Naive thymus-derived CD4-positive, alpha-beta T cell (primary cell): ENCODE results near the gene SCGB3A2. TPM values are rescaled to one million over a fixed set of nuclear protein-coding genes. Genes with fewer than 3 reads are reported as not detected.

Experiments
- ATAC-seq: fragments of 150-1000 bp; cut with Tn5 transposase; 2 replicates; pipeline ENCODE4 v1.10.0; 2021; ENCODE audit warnings: mild to moderate bottlenecking, moderate library complexity
- CTCF ChIA-PET: fragments of 350-600 bp; sonication (Branson Sonifier 250); formaldehyde crosslinking; loops from one replicate; lab custom pipeline; 2021; ENCODE audit warnings: antibody characterized with exemption; lab: Charles Lee
- POLR2A ChIA-PET: fragments of 350-600 bp; sonication (Branson Sonifier 250); formaldehyde crosslinking; loops from one replicate; lab custom pipeline; 2021; ENCODE audit warnings: antibody characterized with exemption, inconsistent platforms; lab: Charles Lee
- DNase-seq, 9 donors: peaks; one replicate each; pipeline versions ENCODE4 v3.0.0 to v3.0.0-alpha.2; 2020 to 2022; ENCODE audit warnings: mixed read lengths in 1 of 9
- H3K27ac ChIP-seq: one replicate; pipeline ENCODE4 v1.7.0; 2013; ENCODE audit warnings: mild to moderate bottlenecking, low read depth, low read length, moderate library complexity
- H3K27me3 ChIP-seq, 2 donors: one replicate each; pipeline ENCODE4 v1.7.0; 2013; ENCODE audit warnings: low read length in 2 of 2, mild to moderate bottlenecking in 2 of 2, moderate library complexity in 2 of 2; ENCODE audit not compliant: control insufficient read depth in 2 of 2, insufficient read depth in 2 of 2
- H3K36me3 ChIP-seq, 3 experiments: 1 replicate in 2 of 3; 2 replicates in 1 of 3; pipeline ENCODE4 v1.7.0; 2013; ENCODE audit warnings: low read length in 3 of 3, mild to moderate bottlenecking in 3 of 3, moderate library complexity in 1 of 3; ENCODE audit not compliant: insufficient read depth in 3 of 3, control insufficient read depth in 2 of 3
- H3K4me1 ChIP-seq, 2 donors: one replicate each; pipeline ENCODE4 v1.7.0; 2013; ENCODE audit warnings: low read length in 2 of 2, mild to moderate bottlenecking in 2 of 2, moderate library complexity in 1 of 2; ENCODE audit not compliant: control insufficient read depth in 2 of 2, insufficient read depth in 2 of 2
- H3K4me3 ChIP-seq: 2 replicates; pipeline ENCODE4 v1.7.0; 2013; ENCODE audit warnings: mild to moderate bottlenecking, low read length
- H3K9me3 ChIP-seq, 3 experiments: 1 replicate in 2 of 3; 2 replicates in 1 of 3; pipeline ENCODE4 v1.7.0; 2013; ENCODE audit warnings: low read length in 3 of 3; ENCODE audit not compliant: control insufficient read depth in 2 of 3
- H3K27ac Mint-ChIP-seq, 9 donors: one replicate each; pipeline ENCODE4 v1.8.0; 2020 to 2022; ENCODE audit warnings: mixed read lengths in 9 of 9, mild to moderate bottlenecking in 8 of 9, moderate library complexity in 5 of 9, inconsistent platforms in 2 of 9
- H3K27me3 Mint-ChIP-seq, 5 donors: one replicate each; pipeline ENCODE4 v1.8.0; 2021 to 2022; ENCODE audit warnings: mixed read lengths in 5 of 5, mild to moderate bottlenecking in 1 of 5
- H3K36me3 Mint-ChIP-seq, 5 donors: one replicate each; pipeline ENCODE4 v1.8.0; 2020 to 2022; ENCODE audit warnings: mixed read lengths in 5 of 5, mild to moderate bottlenecking in 3 of 5, inconsistent platforms in 1 of 5
- H3K4me1 Mint-ChIP-seq, 7 donors: one replicate each; pipeline ENCODE4 v1.8.0; 2020 to 2022; ENCODE audit warnings: mixed read lengths in 7 of 7, mild to moderate bottlenecking in 3 of 7, inconsistent platforms in 1 of 7
- H3K4me3 Mint-ChIP-seq, 10 donors: one replicate each; pipeline ENCODE4 v1.8.0; 2020 to 2022; ENCODE audit warnings: mild to moderate bottlenecking in 10 of 10, mixed read lengths in 10 of 10, moderate library complexity in 6 of 10, inconsistent platforms in 2 of 10
- H3K9me3 Mint-ChIP-seq, 11 donors: one replicate each; pipeline ENCODE4 v1.8.0; 2020 to 2022; ENCODE audit warnings: mixed read lengths in 11 of 11, mild to moderate bottlenecking in 4 of 11, inconsistent platforms in 1 of 11, moderate library complexity in 1 of 11
- intact Hi-C, 2 donors: fragments of 100-400 bp; cut with micrococcal nuclease; formaldehyde crosslinking; loops; one replicate each; pipeline ENCODE4 v1.15.1; 2023
- polyA plus RNA-seq, 2 donors: library from polyadenylated mRNA; unstranded; fragments of 300-500 nt; fragmentation: Illumina TruSeq; gene quantifications; one replicate each; pipeline ENCODE4 v1.2.3, GENCODE V29; 2021
- total RNA-seq, 6 experiments: library from RNA in 5 of 6; stranded (reverse) in 5 of 6; gene quantifications; 1 replicate in 5 of 6; 2 replicates in 1 of 6; pipeline ENCODE4 v1.2.3 and lab custom pipeline; 2021 to 2026

The SCGB3A2 gene
- total and polyA plus RNA-seq, 7 experiments from 2014 or later: not detected

- Histone ChIP-seq H3K27ac (no peak overlapping the region), H3K4me1 (no peaks in the 10 kb centered on the region), H3K9me3 (no peaks in the 10 kb centered on the region), H3K27me3 (peaks cover 0 to 3% of the 10 kb centered on the region in 2 donors), H3K4me3 (no peak overlapping the region), H3K36me3 (no peaks in the 10 kb centered on the region)
- no peak overlapping the region for H3K4me3 Mint-ChIP-seq
- H3K4me1 Mint-ChIP-seq: no peaks in the 10 kb centered on the region
- intact Hi-C loops: no loop called here
- H3K9me3 Mint-ChIP-seq: peaks cover 0 to 5% (median 0%) of the 10 kb centered on the region in 11 donors
- H3K36me3 Mint-ChIP-seq: no peaks in the 10 kb centered on the region
- ChIA-PET CTCF (no interaction called here), POLR2A (no interaction called here)
- H3K27me3 Mint-ChIP-seq: peaks cover 0 to 18% (median 4%) of the 10 kb centered on the region in 5 donors
- no peak for ATAC-seq
- no peak overlapping the region for H3K27ac Mint-ChIP-seq
- no peak for DNase-seq
These were observed 33.5 kb downstream of the SCGB3A2 start for GRCh38 chr5:147912011-147912410.

DNA sequence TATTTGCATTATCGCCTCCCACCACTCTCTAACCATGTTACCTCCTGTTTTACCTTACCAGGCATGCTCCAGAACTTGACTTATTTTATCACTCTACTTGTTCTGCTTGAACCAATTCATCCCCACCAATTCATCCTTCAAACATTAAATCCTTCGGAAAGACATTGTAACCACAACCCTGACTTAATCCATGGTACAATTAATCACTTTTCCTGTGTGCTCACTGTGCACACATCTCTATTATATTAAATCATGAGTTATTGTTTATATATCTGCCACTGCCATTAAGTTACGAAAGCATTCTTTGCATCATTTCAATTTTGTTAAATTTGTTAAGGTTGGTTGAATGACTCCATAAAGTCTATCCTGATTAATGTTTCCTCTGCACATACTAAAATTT is 35.3 kb downstream of the SCGB3A2 start:
- H3K27ac ChIP-seq: no peak overlapping the region
- DNase-seq: no peak
- ATAC-seq: no peak
- Mint-ChIP-seq H3K4me1 (no peaks in the 10 kb centered on the region), H3K4me3 (no peak overlapping the region), H3K36me3 (no peaks in the 10 kb centered on the region), H3K27ac (no peak overlapping the region), H3K9me3 (peaks cover 0 to 1% (median 0%) of the 10 kb centered on the region in 11 donors), H3K27me3 (peaks cover 0 to 18% (median 4%) of the 10 kb centered on the region in 5 donors)
- no peaks in the 10 kb centered on the region for H3K36me3 ChIP-seq
- H3K4me1 ChIP-seq: no peaks in the 10 kb centered on the region
- ChIA-PET CTCF (no interaction called here), POLR2A (no interaction called here)
- H3K9me3 ChIP-seq: no peaks in the 10 kb centered on the region
- intact Hi-C loops: no loop called here
- H3K4me3 ChIP-seq: no peak overlapping the region
- H3K27me3 ChIP-seq: peaks cover 0 to 3% of the 10 kb centered on the region in 2 donors

- Mint-ChIP-seq H3K9me3 (peaks cover 0 to 7% (median 0%) of the 10 kb centered on the region in 11 donors), H3K36me3 (no peaks in the 10 kb centered on the region), H3K4me1 (no peaks in the 10 kb centered on the region), H3K27ac (no peak overlapping the region), H3K27me3 (peaks cover 0 to 13% (median 9%) of the 10 kb centered on the region in 5 donors), H3K4me3 (no peak overlapping the region)
- Histone ChIP-seq H3K9me3 (no peaks in the 10 kb centered on the region), H3K4me1 (no peaks in the 10 kb centered on the region), H3K27me3 (no peaks in the 10 kb centered on the region), H3K27ac (no peak overlapping the region), H3K36me3 (no peaks in the 10 kb centered on the region), H3K4me3 (no peak overlapping the region)
- intact Hi-C loops: no loop called here
- ATAC-seq (no peak), DNase-seq (no peak)
- CTCF ChIA-PET: no interaction called here
- POLR2A ChIA-PET: no interaction called here
These were observed 39.7 kb downstream of the SCGB3A2 start for GRCh38 chr5:147918101-147918685.

DNA sequence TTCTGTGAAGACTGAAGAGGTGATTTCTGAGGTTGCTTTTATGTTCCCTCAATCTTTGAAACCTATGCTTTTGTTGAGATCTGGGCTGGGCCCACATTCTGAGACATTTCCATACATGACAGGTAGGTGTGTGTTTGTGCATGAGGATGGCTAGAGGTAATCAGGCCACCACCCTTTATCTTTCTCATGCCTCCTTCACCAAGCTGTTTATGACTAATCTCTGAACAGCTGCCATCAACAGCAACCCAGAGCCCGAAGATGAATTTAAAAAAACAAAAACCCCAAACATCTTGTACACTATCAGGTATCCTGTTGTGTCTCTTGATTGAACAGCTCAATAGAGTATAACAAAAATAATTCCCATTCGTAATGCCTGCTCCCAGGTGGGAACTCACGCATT is 40.4 kb downstream of the SCGB3A2 start:
- H3K27ac ChIP-seq: no peak overlapping the region
- H3K27me3 Mint-ChIP-seq: peaks cover 0 to 12% (median 8%) of the 10 kb centered on the region in 5 donors
- intact Hi-C loops: no loop called here
- H3K9me3 ChIP-seq: no peaks in the 10 kb centered on the region
- no peak overlapping the region for H3K4me3 Mint-ChIP-seq
- no peak overlapping the region for H3K4me3 ChIP-seq
- H3K9me3 Mint-ChIP-seq: peaks cover 0 to 7% (median 0%) of the 10 kb centered on the region in 11 donors
- DNase-seq (no peak), ATAC-seq (no peak)
- no peaks in the 10 kb centered on the region for H3K27me3 ChIP-seq
- no peaks in the 10 kb centered on the region for H3K36me3 Mint-ChIP-seq
- ChIA-PET CTCF (no interaction called here), POLR2A (no interaction called here)
- no peaks in the 10 kb centered on the region for H3K36me3 ChIP-seq
- H3K4me1 Mint-ChIP-seq: no peaks in the 10 kb centered on the region
- no peaks in the 10 kb centered on the region for H3K4me1 ChIP-seq
- H3K27ac Mint-ChIP-seq: no peak overlapping the region

DNA sequence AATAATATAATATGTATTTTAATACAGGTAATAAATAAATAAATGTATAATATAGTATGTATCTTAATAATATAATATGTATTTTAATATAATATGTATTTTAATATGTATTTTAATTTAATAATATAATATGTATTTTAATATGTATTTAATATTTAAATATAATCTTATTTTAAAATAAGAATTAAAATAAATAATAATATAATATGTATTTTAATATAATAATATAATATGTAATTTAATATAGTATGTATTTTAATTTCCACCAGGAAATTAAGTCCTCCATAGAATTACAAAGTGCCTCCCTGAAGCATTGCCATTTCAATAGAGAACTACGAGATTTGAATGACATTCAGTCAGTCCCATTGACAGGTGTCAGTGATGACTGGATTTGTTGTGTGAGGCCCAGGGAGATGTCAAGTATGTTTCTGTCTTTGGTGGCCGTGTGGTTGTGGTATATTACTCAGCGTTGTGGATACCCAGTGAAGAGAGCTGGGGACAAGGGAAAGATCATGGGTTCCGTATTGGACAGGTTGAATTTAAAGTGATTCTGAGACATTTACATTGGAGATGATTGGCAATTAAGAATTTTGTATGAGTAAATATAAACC is 42.0 kb downstream of the SCGB3A2 start:
- H3K27me3 ChIP-seq: no peaks in the 10 kb centered on the region
- CTCF ChIA-PET: no interaction called here
- intact Hi-C loops: no loop called here
- POLR2A ChIA-PET: no interaction called here
- no peak overlapping the region for H3K4me3 Mint-ChIP-seq
- no peak overlapping the region for H3K27ac ChIP-seq
- H3K9me3 Mint-ChIP-seq: peaks cover 0 to 7% (median 0%) of the 10 kb centered on the region in 11 donors
- ATAC-seq (no peak), DNase-seq (no peak)
- no peaks in the 10 kb centered on the region for H3K9me3 ChIP-seq
- H3K4me3 ChIP-seq: no peak overlapping the region
- H3K27me3 Mint-ChIP-seq: peaks cover 0 to 12% (median 7%) of the 10 kb centered on the region in 5 donors
- no peaks in the 10 kb centered on the region for H3K36me3 ChIP-seq
- H3K27ac Mint-ChIP-seq: no peak overlapping the region
- H3K4me1 Mint-ChIP-seq: no peaks in the 10 kb centered on the region
- H3K36me3 Mint-ChIP-seq: no peaks in the 10 kb centered on the region
- H3K4me1 ChIP-seq: no peaks in the 10 kb centered on the region

DNA sequence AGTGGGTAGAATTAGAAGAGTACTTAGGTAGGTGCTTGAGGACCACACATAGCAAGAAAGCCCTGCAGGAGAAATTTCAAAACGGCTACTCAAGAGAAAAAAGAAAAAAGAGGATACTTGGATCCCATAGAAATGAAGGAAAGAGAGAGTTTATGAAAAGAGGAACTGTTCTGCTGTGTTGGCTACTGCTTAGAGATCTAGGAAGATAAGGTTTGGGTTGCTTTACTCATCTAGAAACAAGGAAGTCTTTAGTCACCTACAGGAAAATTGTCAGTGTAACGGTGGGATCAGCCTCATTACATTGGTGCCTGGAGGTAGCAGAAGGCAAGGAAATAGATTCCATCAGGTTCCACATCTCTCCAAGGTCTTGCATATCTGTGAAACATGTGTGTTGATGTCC is 42.6 kb downstream of the SCGB3A2 start:
- H3K36me3 Mint-ChIP-seq: no peaks in the 10 kb centered on the region
- H3K9me3 Mint-ChIP-seq: peaks cover 0 to 8% (median 0%) of the 10 kb centered on the region in 11 donors
- no peak overlapping the region for H3K4me3 Mint-ChIP-seq
- H3K4me1 ChIP-seq: no peaks in the 10 kb centered on the region
- H3K4me1 Mint-ChIP-seq: no peaks in the 10 kb centered on the region
- ATAC-seq (no peak), DNase-seq (no peak)
- no peak overlapping the region for H3K4me3 ChIP-seq
- peaks cover 0 to 12% (median 6%) of the 10 kb centered on the region in 5 donors for H3K27me3 Mint-ChIP-seq
- no peak overlapping the region for H3K27ac Mint-ChIP-seq
- H3K9me3 ChIP-seq: no peaks in the 10 kb centered on the region
- H3K27ac ChIP-seq: no peak overlapping the region
- POLR2A ChIA-PET: no interaction called here
- intact Hi-C loops: no loop called here
- H3K36me3 ChIP-seq: no peaks in the 10 kb centered on the region
- CTCF ChIA-PET: no interaction called here
- H3K27me3 ChIP-seq: no peaks in the 10 kb centered on the region

GRCh38 chr5:147925020-147925419 is 46.5 kb downstream of the SCGB3A2 start:
- DNase-seq: no peak
- ATAC-seq: no peak
- Mint-ChIP-seq H3K36me3 (no peaks in the 10 kb centered on the region), H3K27me3 (peaks cover 0 to 8% (median 0%) of the 10 kb centered on the region in 5 donors), H3K4me1 (peaks cover 0 to 2% (median 0%) of the 10 kb centered on the region in 7 donors), H3K27ac (no peak overlapping the region), H3K9me3 (peaks cover 0 to 10% (median 1%) of the 10 kb centered on the region in 11 donors), H3K4me3 (no peak overlapping the region)
- H3K4me1 ChIP-seq: no peaks in the 10 kb centered on the region
- no peak overlapping the region for H3K27ac ChIP-seq
- H3K9me3 ChIP-seq: no peaks in the 10 kb centered on the region
- H3K4me3 ChIP-seq: no peak overlapping the region
- H3K36me3 ChIP-seq: no peaks in the 10 kb centered on the region
- ChIA-PET POLR2A (no interaction called here), CTCF (no interaction called here)
- no peaks in the 10 kb centered on the region for H3K27me3 ChIP-seq
- intact Hi-C loops: no loop called here
